Sigmoid colon (tissue), 7 donors: Measurements from ENCODE around the gene SERPINE1. TPM values are rescaled to one million over a fixed set of nuclear protein-coding genes. Genes with fewer than 3 reads are reported as not detected.
"Not testable (repeated sequence)": the region's sequence is repeated elsewhere in the genome, so short reads cannot be mapped to it uniquely, and the experiment has no call there.

Experiments used
- DNase-seq: peaks from one replicate; pipeline ENCODE4 v3.0.0-alpha.2; 2019
- H3K27ac ChIP-seq, 4 donors: fragments of 200-600 bp; sonication (generic); one replicate each; pipeline ENCODE4 v1.5.1; 2016 to 2019; ENCODE audit warnings: mild to moderate bottlenecking in 1 of 4
- H3K27me3 ChIP-seq, 3 donors: fragments of 200-600 bp; sonication (generic); one replicate each; pipeline ENCODE4 v1.5.1; 2019; ENCODE audit warnings: mild to moderate bottlenecking in 1 of 3
- H3K36me3 ChIP-seq, 4 donors: fragments of 200-600 bp; sonication (generic); one replicate each; pipeline ENCODE4 v1.5.1; 2016 to 2019
- H3K4me1 ChIP-seq, 4 donors: fragments of 200-600 bp; sonication (generic); one replicate each; pipeline ENCODE4 v1.5.1; 2017 to 2019
- H3K4me3 ChIP-seq, 4 donors: fragments of 200-600 bp; sonication (generic); one replicate each; pipeline ENCODE4 v1.5.1; 2017 to 2019; ENCODE audit warnings: mild to moderate bottlenecking in 2 of 4, moderate library complexity in 1 of 4
- H3K9me3 ChIP-seq, 4 donors: fragments of 200-600 bp in 3 of 4; sonication (generic) in 3 of 4; one replicate each; pipeline versions ENCODE4 v1.5.1 to v1.6.1; 2013 to 2019
- EP300 ChIP-seq, 4 donors: sonication (generic); formaldehyde crosslinking; IDR thresholded peaks; one replicate each; pipeline ENCODE4 v1.6.1; 2017; ENCODE audit warnings: antibody characterized with exemption in 4 of 4
- POLR2A ChIP-seq, 2 donors: fragments of 450-650 bp; IDR thresholded peaks; one replicate each; pipeline ENCODE4 v1.6.1; 2016; ENCODE audit warnings: antibody characterized with exemption in 2 of 2, mild to moderate bottlenecking in 2 of 2, moderate library complexity in 2 of 2
- POLR2AphosphoS5 ChIP-seq, 4 donors: sonication (generic); formaldehyde crosslinking; IDR thresholded peaks; one replicate each; pipeline ENCODE4 v1.6.1; 2017; ENCODE audit warnings: antibody characterized with exemption in 4 of 4
- WGBS, 2 donors: extraction: QIAGEN DNeasy Blood & Tissue Kit; methylation state at CpG; one replicate each; pipeline ENCODE4 v1.1.7; 2013; 5-methylcytosine and 5-hydroxymethylcytosine counted together
- intact Hi-C: fragments of 100-400 bp; cut with DNase I; formaldehyde crosslinking; loops from one replicate; pipeline ENCODE4 v1.15.1; 2023
- polyA plus RNA-seq, 3 donors: library from polyadenylated mRNA; stranded (reverse); fragments of 200-250 nt; gene quantifications; one replicate each; pipeline ENCODE4 v1.2.3, GENCODE V29; 2013
- total RNA-seq, 4 donors: library from RNA; depleted of rRNA; stranded (reverse); fragments of >200 nt; gene quantifications; one replicate each; pipeline ENCODE4 v1.1.0, GENCODE V29; 2016
- TF ChIP-seq, protein P1 (sequence below), 4 experiments: fragments of 450-650 bp in 3 of 4; fragments of 200-600 bp in 1 of 4; IDR thresholded peaks; one replicate each; pipeline ENCODE4 v1.5.1; 2016 to 2019; ENCODE audit warnings: antibody characterized with exemption in 4 of 4, mild to moderate bottlenecking in 3 of 4, moderate library complexity in 2 of 4
- donor health status: healthy with polysubstance abuse.
- donor health status: Bipolar disorder and iron deficiency.
- donor health status: healthy.

The SERPINE1 gene
- total and polyA plus RNA-seq, 7 donors: 0.46 to 21.3 (median 9.3) TPM

GRCh38 chr7:101116898-101117297, 10.0 kb upstream of the SERPINE1 start:
- H3K4me3 ChIP-seq: no peak overlapping the region
- DNase-seq: no peak
- no peaks in the 10 kb centered on the region for H3K36me3 ChIP-seq
- peaks cover 0 to 35% (median 7%) of the 10 kb centered on the region in 4 donors for H3K4me1 ChIP-seq
- H3K9me3 ChIP-seq: no peaks in the 10 kb centered on the region
- 79 to 83% methylated on average over 10 of the region's 10 CpGs for WGBS, 2 donors
- no peaks in the 10 kb centered on the region for H3K27me3 ChIP-seq
- peak overlapping the region in 2 of 4 donors; percentile 34 to 65 for H3K27ac ChIP-seq
- no peak for TF ChIP-seq EP300 (IDR thresholded peaks at IDR 0.05)
- TF ChIP-seq POLR2A (IDR thresholded peaks at IDR 0.05): no peak
- TF ChIP-seq, protein P1, sequence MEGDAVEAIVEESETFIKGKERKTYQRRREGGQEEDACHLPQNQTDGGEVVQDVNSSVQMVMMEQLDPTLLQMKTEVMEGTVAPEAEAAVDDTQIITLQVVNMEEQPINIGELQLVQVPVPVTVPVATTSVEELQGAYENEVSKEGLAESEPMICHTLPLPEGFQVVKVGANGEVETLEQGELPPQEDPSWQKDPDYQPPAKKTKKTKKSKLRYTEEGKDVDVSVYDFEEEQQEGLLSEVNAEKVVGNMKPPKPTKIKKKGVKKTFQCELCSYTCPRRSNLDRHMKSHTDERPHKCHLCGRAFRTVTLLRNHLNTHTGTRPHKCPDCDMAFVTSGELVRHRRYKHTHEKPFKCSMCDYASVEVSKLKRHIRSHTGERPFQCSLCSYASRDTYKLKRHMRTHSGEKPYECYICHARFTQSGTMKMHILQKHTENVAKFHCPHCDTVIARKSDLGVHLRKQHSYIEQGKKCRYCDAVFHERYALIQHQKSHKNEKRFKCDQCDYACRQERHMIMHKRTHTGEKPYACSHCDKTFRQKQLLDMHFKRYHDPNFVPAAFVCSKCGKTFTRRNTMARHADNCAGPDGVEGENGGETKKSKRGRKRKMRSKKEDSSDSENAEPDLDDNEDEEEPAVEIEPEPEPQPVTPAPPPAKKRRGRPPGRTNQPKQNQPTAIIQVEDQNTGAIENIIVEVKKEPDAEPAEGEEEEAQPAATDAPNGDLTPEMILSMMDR (IDR thresholded peaks at IDR 0.05): no peak
- TF ChIP-seq POLR2AphosphoS5 (IDR thresholded peaks at IDR 0.05): no peak
- intact Hi-C loops: no loop called here

DNA sequence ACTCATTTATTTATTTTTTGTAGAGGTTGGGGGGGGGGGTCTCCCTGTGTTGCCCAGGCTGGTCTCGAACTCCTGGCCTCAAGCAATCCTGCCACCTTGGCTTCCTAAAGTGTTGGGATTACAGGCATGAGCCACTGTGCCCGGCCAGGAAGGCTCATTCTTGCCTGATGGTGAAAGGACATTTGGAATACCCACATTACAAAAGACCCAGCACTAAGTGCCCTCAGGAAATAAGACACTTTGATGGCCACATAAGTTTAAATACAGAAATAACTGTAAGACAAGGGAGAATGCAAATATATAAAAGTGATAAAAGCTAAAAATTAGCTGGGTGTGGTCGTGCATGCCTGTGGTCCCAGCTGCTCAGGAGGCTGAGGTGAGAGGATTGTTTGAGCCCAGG, 8.0 kb upstream of the SERPINE1 start:
- peak overlapping the region in 1 of 4 donors; percentile 65 for H3K27ac ChIP-seq
- peaks cover 0 to 48% (median 15%) of the 10 kb centered on the region in 4 donors for H3K4me1 ChIP-seq
- no peak overlapping the region for H3K4me3 ChIP-seq
- intact Hi-C loops: no loop called here
- no peak for DNase-seq
- H3K9me3 ChIP-seq: no peaks in the 10 kb centered on the region
- H3K27me3 ChIP-seq: no peaks in the 10 kb centered on the region
- WGBS, 2 donors: 64 to 77% methylated on average over 3 of the region's 3 CpGs
- no peaks in the 10 kb centered on the region for H3K36me3 ChIP-seq
- TF ChIP-seq POLR2A (IDR thresholded peaks at IDR 0.05) (no peak), EP300 (IDR thresholded peaks at IDR 0.05) (no peak), POLR2AphosphoS5 (IDR thresholded peaks at IDR 0.05) (no peak)
- TF ChIP-seq, protein P1 (IDR thresholded peaks at IDR 0.05): no peak

- DNase-seq: no peak
- Histone ChIP-seq H3K9me3 (no peaks in the 10 kb centered on the region), H3K4me1 (peaks cover 0 to 57% (median 15%) of the 10 kb centered on the region in 4 donors), H3K27me3 (no peaks in the 10 kb centered on the region), H3K4me3 (no peak overlapping the region), H3K36me3 (no peaks in the 10 kb centered on the region), H3K27ac (peak overlapping the region in 1 of 4 donors; percentile 90)
- TF ChIP-seq, protein P1 (IDR thresholded peaks at IDR 0.05): no peak
- TF ChIP-seq POLR2AphosphoS5 (IDR thresholded peaks at IDR 0.05): no peak
- no peak for TF ChIP-seq POLR2A (IDR thresholded peaks at IDR 0.05)
- no peak for TF ChIP-seq EP300 (IDR thresholded peaks at IDR 0.05)
- WGBS, 2 donors: 61 to 75% methylated on average over 10 of the region's 10 CpGs
- intact Hi-C loops: no loop called here
These were observed 7.0 kb upstream of the SERPINE1 start for GRCh38 chr7:101119876-101120275.

- Histone ChIP-seq H3K27ac (peak overlapping the region in 1 of 4 donors; percentile 90), H3K4me3 (no peak overlapping the region), H3K36me3 (no peaks in the 10 kb centered on the region), H3K27me3 (no peaks in the 10 kb centered on the region), H3K4me1 (peaks cover 0 to 61% (median 15%) of the 10 kb centered on the region in 4 donors), H3K9me3 (no peaks in the 10 kb centered on the region)
- DNase-seq: no peak
- 83 to 87% methylated on average over 4 of the region's 4 CpGs for WGBS, 2 donors
- intact Hi-C loops: no loop called here
- TF ChIP-seq POLR2A (IDR thresholded peaks at IDR 0.05): no peak
- no peak for TF ChIP-seq POLR2AphosphoS5 (IDR thresholded peaks at IDR 0.05)
- TF ChIP-seq, protein P1 (IDR thresholded peaks at IDR 0.05): no peak
- no peak for TF ChIP-seq EP300 (IDR thresholded peaks at IDR 0.05)
These were observed 6.6 kb upstream of the SERPINE1 start for GRCh38 chr7:101120315-101120714.

GRCh38 chr7:101121631-101121990, 5.3 kb upstream of the SERPINE1 start:
- Histone ChIP-seq H3K4me3 (peak overlapping the region in 3 of 4 donors; percentile 36 to 47 (median 44)), H3K27ac (peak overlapping the region; percentile 80 to 90 (median 84)), H3K4me1 (peaks cover 0 to 72% (median 22%) of the 10 kb centered on the region in 4 donors)
- H3K27me3 ChIP-seq, intact Hi-C loops, DNase-seq, H3K36me3 ChIP-seq, H3K9me3 ChIP-seq: not testable (repeated sequence)
- 72 to 86% methylated on average over 9 of the region's 9 CpGs for WGBS, 2 donors
